GM23248 (cell line): ENCODE results near the gene WFDC5.

Experiments used
- EZH2 ChIP-seq: fragments of 200-600 bp; sonication (generic); IDR thresholded peaks from 2 replicates; pipeline ENCODE4 v1.6.1; 2018; ENCODE audit warnings: antibody characterized with exemption, mild to moderate bottlenecking; ENCODE audit not compliant: insufficient read depth, poor library complexity, severe bottlenecking
- EZH2phosphoT487 ChIP-seq: fragments of 200-600 bp; sonication (generic); IDR thresholded peaks from 2 replicates; pipeline ENCODE4 v1.6.1; 2018; ENCODE audit warnings: antibody characterized with exemption, moderate library complexity, mild to moderate bottlenecking, low read depth; ENCODE audit not compliant: insufficient read depth

DNA sequence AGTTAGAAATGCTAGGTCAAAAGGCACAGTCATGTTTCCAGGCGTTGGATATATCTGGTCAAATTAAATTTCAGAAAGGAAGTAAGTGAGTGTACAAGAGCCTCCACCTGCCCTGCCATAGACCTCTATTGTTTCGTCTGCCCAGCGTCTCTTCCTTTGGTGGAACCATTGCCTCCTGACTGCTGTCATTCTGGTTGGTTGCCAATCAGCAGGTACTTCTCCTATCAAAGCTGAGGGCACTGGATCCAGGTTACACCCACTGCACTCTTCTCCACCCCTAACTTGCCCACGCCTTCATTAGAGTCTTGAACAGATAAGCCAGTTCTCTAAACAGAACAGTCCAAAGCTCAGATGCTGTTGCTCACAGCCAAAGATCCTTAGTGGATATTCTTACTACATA is 2.6 kb upstream of the WFDC5 start:
- no peak for TF ChIP-seq EZH2
- no peak for TF ChIP-seq EZH2phosphoT487
